GM12801 (cell line): ENCODE data around the gene ADORA2A.

ENCODE experiments used
- TF ChIP-seq, protein P1 (sequence below): IDR thresholded peaks from one replicate; pipeline ENCODE4 v1.5.1; 2011; ENCODE audit warnings: control low read depth; ENCODE audit not compliant: insufficient read length; ENCODE audit errors: extremely low read depth

ADORA2A gene

GRCh38 chr22:24420072-24420976 is 7.1 kb upstream of the ADORA2A start:
- TF ChIP-seq, protein P1, sequence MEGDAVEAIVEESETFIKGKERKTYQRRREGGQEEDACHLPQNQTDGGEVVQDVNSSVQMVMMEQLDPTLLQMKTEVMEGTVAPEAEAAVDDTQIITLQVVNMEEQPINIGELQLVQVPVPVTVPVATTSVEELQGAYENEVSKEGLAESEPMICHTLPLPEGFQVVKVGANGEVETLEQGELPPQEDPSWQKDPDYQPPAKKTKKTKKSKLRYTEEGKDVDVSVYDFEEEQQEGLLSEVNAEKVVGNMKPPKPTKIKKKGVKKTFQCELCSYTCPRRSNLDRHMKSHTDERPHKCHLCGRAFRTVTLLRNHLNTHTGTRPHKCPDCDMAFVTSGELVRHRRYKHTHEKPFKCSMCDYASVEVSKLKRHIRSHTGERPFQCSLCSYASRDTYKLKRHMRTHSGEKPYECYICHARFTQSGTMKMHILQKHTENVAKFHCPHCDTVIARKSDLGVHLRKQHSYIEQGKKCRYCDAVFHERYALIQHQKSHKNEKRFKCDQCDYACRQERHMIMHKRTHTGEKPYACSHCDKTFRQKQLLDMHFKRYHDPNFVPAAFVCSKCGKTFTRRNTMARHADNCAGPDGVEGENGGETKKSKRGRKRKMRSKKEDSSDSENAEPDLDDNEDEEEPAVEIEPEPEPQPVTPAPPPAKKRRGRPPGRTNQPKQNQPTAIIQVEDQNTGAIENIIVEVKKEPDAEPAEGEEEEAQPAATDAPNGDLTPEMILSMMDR = no peak

DNA sequence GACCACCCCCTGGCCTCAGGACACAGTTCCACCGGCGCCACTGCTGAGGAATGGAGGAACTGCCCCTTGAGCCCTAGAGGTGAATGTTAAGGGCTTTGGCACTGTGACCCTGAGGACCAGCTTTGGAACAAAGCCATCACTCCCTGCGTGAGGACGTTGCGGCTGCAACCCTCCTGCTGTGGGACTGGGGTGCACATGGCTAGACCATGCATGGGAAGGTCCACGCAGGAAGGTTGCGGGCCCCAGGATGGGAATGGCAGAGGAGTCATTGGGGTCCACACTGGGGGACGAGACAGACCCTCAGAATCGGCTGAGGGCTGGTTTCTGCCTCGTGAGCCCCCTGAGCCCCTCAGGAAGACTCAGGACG is 6.4 kb upstream of the ADORA2A start:
- TF ChIP-seq, protein P1 = no peak

DNA sequence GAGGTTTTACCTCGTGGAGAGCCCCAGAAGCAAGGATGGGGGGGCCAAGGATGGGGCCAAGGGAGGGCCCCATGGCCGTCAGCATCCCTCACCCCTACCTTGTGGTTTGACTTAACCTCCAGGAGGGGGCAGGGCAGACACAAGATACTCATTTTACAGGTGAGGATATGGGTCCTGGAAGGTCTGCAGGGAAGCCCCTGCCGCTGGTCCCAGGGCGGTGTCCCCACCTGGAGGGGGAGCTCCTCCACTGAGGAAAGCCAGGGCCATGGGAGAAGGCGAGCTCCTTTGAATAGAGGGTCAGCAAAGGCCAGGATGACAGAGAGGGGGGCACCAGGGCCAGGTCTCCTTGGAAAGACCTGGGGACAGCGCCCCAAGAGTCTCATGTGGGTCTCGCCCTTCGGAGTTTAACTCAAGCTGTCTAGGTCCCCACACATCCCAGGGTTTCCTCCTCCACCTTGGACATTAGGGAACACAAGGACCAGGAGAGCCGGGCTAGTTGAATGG is 5.9 kb upstream of the ADORA2A start:
- TF ChIP-seq, protein P1 = no peak

- TF ChIP-seq, protein P1 = no peak
Measured at GRCh38 chr22:24422102-24422665, 5.2 kb upstream of the ADORA2A start.

- TF ChIP-seq, protein P1 = no peak
Measured at GRCh38 chr22:24423519-24424000, 3.8 kb upstream of the ADORA2A start.

DNA sequence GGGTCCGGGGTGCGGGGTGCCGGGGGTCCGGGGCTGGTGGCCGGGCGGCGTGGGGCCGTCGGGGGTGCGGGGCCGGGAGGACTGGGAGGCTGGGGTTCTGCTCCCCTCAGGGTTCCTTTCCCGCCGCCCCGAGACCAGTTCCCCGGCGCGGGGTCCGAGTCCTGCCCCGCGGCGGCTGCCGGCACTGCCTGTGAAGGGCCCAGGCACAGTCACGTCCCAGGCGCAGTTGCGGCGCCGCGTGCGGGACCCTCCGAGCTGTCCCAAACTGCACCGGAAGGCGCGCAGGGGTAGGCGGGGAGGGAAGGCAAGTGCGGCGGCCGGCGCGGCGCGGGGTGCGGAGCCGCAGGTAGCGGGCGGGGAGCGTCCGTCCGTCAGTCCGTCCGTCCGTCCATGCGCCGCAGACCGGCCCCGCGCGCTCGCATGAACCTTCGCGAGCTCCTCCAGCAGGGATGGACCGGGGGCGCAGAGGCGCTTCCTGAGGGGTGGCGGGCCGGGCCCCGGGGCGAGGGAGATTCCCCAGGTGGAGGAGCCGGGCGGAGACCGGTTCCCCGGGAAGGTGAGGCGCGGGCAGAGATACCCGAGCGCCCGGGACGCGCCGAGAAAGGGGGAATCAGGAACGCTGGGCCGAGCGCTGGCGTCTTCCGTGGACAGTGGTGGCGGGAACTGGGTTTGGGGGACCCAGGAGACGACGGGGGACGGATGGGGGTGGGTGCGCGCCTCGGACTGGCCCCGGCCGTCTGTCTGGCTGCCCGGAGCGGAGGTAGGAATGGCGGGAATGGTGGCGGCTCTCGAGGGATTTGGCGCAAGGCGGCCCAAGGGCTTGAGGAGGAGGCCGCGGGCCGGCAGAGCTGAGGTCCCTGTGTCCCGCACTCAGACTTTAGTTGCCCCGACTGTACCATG is 3.1 kb upstream of the ADORA2A start:
- TF ChIP-seq, protein P1 = no peak
